ENCODE measurements around the gene CCDC51.

Gene CCDC51

DNA sequence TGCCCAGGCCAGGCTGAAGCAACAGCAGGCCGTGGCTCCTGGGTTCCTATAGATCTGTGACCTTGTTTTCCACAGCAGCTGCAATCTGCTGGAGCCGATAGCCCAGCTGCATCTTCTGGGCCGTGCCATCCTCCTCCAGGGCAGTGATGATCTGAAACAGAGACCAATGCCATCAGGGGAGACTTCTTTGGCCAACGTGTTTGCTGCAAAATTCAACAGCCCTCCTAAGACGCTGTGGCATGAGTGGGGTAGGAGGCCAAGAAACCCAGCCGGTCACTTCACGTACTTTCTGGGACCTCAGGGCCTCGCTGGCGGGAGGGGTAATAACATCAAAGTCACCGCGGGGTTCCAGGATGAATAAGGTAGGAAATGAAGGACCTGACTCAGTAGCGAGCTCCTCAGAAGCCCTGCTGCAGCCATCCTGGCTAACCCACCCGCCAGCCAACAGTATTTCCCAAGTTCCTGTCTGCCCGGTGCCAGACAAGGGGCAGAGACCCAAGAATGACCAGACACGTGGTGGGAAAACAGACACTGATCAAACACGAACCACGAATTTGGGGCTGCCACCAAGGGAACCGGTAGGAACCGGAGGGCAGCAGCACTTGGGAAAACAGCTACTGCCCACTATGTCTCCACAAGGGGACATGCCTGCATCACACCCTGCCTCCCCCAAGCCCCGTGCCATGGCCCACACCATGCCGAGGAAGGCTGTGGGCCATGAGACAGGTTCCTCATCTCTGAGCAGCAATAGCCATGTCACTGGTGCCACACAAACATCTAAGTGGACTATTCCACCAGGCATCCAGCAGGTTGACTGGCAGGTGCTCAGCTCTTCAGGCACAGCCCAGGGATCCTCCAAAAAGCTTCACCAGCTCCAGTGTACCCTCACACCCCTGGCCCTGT is 35.2 kb downstream of the CCDC51 start:
- peak in 1 of 2 experiments; percentile 2 for DNase-seq

- DNase-seq: peak in 1 of 2 experiments; percentile 0
These were observed 36.1 kb downstream of the CCDC51 start for GRCh38 chr3:48403533-48404439.

- DNase-seq: no peak
These were observed 37.0 kb downstream of the CCDC51 start for GRCh38 chr3:48402907-48403306.

DNA sequence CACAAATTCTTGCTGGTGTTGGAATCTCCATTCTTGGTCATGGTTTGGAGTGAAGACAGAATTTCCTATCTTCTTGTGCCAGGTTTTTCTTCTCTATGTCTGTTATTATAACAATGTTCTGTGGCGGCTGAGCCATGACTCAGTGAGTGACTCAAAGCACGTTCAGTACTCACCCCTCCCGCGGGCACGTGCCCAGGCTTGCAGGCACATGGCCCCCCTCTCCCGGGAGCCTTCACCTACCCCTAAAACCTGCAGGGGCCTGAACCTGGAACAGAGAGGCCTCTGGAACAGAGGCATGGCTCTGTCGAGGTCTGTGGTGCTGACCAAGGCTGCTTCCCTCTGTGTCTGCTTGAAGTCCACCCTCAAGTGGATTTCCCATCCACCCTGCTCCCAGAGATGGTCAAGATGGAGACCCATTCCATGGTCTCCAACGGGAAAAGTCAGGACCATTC is 37.6 kb downstream of the CCDC51 start:
- DNase-seq: peak in 1 of 2 experiments; percentile 4

DNA sequence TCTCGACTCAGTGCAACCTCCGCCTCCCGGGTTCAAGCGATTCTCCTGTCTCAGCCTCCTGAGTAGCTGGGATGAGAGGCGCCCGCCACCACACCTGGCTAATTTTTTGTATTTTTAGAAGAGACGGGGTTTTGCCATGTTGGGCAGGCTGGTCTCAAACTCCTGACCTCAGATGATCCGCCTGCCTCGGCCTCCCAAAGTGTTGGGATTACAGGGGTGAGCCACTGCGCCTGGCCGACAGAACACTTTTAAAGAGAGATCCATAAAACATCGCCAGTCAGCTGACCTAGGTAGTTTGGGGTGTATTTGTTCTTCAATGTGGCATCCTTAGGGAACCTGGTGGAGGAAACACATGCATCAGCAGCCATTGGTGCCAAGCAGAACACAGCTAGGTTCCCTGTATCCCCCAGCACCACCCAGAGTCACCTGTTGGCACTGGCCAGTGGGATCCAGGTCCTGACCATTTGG is 38.5 kb downstream of the CCDC51 start:
- DNase-seq: peak in 1 of 2 experiments; percentile 1

DNA sequence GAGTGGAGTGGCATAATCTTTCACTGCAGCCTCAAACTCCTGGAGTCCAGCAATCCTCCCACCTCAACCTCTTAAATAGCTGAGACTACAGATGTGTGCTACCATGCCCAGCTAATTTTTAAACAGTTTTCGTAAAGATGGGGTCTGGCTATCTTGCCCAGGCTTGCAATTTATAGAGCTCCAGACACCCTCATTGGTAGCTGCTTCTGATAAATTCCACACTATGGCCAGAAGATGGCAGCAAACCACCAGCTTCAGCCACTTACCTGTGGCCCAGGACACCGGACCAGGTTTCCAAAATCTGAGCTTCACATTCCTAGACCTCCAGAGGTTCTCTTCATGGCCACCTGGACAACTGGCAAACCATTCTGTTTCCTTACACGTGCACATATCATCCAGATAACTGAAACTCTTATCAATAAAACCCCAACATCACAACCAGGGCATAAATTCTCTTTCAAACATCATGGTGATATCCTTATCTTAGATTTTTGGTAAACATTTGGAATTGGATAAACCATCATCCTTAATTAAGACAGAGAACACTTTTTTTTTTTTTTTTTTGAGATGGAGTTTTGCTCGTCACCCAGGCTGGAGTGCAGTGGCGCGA is 39.0 kb downstream of the CCDC51 start:
- DNase-seq: peak; percentile 57 to 64

DNA sequence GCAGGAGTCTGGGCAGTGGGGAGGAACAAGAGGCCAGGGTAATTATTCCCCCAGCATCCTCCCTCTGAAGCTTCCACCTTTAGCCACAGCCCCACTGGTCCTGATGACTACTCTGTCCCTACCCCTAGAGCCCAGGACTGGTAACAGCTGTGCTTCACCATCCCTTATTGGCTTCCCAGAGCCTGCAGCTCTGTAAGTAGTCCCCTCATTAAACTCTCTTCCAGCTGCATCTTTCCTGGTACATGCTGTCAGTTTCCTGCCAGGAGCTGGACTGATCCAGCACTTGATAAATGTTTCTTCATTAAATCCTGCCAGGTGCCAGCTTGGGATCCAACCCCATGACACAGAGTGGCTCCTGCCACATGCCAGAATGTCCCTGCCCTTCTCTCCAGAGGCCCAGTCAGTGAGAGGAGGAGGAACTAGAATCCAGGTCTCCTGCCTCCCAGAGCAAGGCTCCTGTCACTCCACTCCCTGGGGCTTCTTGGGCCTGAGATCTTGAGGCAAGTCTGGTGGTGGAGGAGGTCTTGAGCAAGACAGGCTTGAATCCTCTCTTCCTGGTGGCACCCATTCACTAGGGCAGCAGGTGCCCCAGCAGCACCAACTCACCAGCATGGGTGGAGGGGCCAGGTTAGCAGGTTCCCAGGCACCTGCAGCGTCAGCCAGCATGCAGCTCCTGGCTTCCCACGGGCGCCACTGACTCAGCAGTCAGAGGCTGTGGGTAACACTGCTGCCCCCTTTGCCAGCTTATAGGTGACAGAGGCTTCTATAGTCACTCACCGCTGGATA is 40.3 kb downstream of the CCDC51 start:
- DNase-seq: no peak

DNA sequence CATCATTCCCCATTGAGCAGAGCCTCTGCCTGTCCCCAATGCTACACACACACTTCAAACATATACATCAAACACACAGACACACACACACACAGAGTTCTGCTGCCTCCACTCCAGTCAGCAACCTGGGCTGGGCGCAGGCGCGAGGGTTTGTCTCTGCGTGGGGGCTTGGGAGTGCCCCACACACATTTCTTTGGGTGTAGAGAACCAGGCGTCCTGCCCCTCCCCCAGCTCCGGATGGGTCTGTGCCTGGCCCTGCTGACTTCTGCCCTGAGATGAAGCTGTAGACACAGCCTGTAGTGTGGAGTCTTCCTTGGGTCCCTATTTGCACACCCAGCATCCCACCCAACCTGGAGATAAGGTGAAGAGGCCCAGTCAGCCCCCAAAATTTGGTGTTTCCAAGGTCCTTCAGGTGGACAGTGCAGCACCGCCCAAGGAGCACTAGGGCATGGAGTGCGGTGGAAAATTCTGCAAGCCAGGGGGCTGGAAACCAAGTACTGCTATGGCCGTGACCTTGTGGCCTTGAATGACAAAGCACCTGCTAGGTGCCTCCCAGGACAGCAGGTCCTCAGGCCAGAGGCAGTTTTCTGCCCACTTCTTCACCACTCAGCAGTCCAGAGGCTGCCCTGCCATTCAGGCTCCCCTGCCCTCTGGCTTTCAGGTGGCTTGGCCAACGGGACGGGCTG is 41.1 kb downstream of the CCDC51 start:
- DNase-seq: no peak

DNA sequence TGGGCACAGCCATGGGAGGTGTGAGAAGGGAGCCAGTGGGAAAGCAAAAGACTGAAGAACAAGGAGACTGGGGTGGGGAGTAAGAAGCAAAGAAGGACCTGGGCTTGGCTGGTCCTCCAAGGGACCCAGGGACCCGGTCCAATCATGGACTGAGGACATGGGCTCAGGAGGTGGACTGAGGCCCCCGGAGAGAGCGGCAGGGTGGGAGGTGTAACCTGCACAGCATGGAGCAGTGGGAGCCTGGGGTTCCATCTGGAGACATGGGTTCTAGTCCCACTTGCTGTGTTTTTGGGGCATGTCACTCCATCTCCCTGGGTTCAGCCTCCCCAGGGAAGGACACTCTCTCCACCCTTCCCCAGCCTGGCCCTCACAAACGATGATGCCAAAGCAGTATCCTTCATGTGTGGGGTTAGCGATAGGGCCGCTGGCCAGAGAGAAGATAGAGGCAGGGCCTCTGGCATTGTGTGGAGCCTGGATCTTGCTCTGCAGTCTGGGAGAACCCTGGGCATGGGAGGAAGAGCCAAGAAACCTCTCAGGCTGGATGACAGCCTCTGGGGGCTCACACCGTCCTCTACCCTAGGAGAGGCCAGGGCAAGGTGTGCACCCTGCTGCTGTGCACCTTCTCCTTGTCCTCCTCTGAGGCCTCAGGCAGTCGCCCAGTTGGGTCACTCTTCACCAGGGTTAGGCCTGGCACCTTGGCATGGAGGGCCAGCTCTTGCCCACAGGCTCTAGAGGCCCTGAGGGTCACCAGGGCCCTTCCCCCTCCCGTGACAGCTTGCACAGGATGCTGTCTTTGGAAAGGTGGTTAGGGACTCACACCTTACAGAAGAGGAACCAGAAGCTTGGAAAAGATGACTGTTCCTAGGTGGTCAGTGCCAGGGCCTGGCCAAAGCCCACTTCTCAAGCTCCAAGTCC is 41.9 kb downstream of the CCDC51 start:
- no peak for DNase-seq

DNA sequence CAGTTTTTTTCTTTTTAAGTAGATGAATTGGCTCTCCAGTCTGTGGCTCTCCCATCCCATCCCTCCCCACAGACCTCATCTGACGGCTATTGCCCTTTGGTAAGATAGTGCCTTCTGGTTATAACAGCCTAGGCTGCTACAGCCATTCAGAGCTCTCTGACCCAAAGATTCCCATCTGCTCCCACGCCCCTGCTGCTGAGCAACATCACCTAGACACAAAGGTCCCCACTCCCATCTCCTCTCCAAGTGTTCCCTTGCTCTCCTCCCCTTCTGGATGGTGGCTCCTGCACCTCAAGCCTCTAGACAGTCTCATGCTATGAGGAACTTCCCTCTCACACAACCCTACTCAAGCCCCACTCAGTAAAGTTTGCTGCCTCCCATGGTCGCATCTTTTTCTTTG is 44.2 kb downstream of the CCDC51 start:
- no peak for DNase-seq

GRCh38 chr3:48394391-48394790 is 45.5 kb downstream of the CCDC51 start:
- no peak for DNase-seq

GRCh38 chr3:48388966-48389365 is 51.0 kb downstream of the CCDC51 start:
- no peak for DNase-seq

DNA sequence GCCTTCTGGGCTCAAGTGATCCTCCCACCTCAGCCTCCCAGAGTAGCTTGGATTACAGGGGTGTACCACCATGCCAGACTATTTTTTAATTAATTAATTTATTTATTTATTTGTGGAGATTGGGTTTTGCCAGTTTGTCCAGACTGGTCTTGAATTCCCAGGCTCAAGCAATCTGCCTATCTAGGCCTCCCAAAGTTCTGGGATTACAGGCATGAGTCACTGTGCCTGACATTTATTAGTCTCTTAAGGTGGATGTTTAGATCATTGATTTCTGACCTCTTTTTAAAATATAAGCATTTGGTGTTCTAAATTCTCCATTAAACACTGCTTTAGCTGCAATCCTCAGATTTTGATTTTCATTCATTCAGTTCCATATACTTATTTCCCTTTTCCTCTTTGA is 52.3 kb downstream of the CCDC51 start:
- no peak for DNase-seq

All from activated CD4-positive, alpha-beta T cell treated with anti-CD3 and anti-CD28 coated beads, Interleukin-2, amount 50 U/mL, for 48 hours (primary cell).